IMR-90 (cell line): ENCODE measurements around the gene EHF.

Experiments
- BHLHE40 ChIP-seq: fragments of 150-350 bp; IDR thresholded peaks from 2 replicates; pipeline ENCODE4 v1.6.1; 2016; ENCODE audit warnings: mild to moderate bottlenecking, low read depth, low read length
- CEBPB ChIP-seq: IDR thresholded peaks from 2 replicates; pipeline ENCODE4 v1.6.1; 2012; ENCODE audit warnings: low read depth, low read length, improper control_type of control experiment
- MAFK ChIP-seq: IDR thresholded peaks from 2 replicates; pipeline ENCODE4 v1.6.1; 2012; ENCODE audit warnings: low read depth, low read length, improper control_type of control experiment
- MXI1 ChIP-seq: IDR thresholded peaks from 2 replicates; pipeline ENCODE4 v1.6.1; 2012; ENCODE audit warnings: low read depth, mild to moderate bottlenecking, low read length, moderate library complexity, borderline replicate concordance
- POLR2A ChIP-seq: IDR thresholded peaks from 2 replicates; pipeline ENCODE4 v1.6.1; 2012; ENCODE audit warnings: mild to moderate bottlenecking, low read depth, low read length
- RAD21 ChIP-seq: IDR thresholded peaks from 2 replicates; pipeline ENCODE4 v1.6.1; 2012; ENCODE audit warnings: low read length, improper control_type of control experiment
- RCOR1 ChIP-seq: IDR thresholded peaks from 2 replicates; pipeline ENCODE4 v1.6.1; 2012; ENCODE audit warnings: mild to moderate bottlenecking, low read length, improper control_type of control experiment; ENCODE audit not compliant: insufficient replicate concordance
- TF ChIP-seq, protein P1 (sequence below): conservative IDR thresholded peaks from 2 replicates; pipeline ENCODE4 v1.5.1; 2012; ENCODE audit warnings: mild to moderate bottlenecking, low read depth, low read length, improper control_type of control experiment
- TF ChIP-seq, protein P2 (sequence below): fragments of 150-350 bp; IDR thresholded peaks from 2 replicates; pipeline ENCODE4 v1.6.1; 2016; ENCODE audit warnings: low read depth, mild to moderate bottlenecking, low read length, moderate library complexity, borderline replicate concordance

DNA sequence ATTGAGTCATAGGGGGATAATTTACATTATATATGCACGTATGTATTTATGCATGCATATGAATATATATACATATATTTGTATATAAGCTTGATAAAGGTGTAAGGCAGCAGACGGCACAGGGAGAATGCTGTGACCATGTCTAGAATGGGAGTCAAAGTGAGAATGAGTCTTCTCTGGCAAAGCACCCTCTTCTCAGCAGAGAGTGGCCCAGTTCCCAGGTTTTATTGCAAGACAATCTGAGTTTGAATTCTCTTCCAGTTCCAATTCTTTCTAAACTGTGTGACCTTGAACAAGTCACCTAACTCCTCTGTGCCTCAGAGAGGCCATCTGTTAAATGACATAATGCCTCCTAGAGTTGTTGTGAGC lies 13.8 kb downstream of the EHF start:
- no peak for TF ChIP-seq CEBPB
- TF ChIP-seq, protein P1, sequence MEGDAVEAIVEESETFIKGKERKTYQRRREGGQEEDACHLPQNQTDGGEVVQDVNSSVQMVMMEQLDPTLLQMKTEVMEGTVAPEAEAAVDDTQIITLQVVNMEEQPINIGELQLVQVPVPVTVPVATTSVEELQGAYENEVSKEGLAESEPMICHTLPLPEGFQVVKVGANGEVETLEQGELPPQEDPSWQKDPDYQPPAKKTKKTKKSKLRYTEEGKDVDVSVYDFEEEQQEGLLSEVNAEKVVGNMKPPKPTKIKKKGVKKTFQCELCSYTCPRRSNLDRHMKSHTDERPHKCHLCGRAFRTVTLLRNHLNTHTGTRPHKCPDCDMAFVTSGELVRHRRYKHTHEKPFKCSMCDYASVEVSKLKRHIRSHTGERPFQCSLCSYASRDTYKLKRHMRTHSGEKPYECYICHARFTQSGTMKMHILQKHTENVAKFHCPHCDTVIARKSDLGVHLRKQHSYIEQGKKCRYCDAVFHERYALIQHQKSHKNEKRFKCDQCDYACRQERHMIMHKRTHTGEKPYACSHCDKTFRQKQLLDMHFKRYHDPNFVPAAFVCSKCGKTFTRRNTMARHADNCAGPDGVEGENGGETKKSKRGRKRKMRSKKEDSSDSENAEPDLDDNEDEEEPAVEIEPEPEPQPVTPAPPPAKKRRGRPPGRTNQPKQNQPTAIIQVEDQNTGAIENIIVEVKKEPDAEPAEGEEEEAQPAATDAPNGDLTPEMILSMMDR, result no peak
- TF ChIP-seq RAD21, result no peak
- no peak for TF ChIP-seq RCOR1
- no peak for TF ChIP-seq MAFK
- TF ChIP-seq POLR2A, result no peak
- no peak for TF ChIP-seq MXI1
- no peak for TF ChIP-seq BHLHE40
- TF ChIP-seq, protein P2, sequence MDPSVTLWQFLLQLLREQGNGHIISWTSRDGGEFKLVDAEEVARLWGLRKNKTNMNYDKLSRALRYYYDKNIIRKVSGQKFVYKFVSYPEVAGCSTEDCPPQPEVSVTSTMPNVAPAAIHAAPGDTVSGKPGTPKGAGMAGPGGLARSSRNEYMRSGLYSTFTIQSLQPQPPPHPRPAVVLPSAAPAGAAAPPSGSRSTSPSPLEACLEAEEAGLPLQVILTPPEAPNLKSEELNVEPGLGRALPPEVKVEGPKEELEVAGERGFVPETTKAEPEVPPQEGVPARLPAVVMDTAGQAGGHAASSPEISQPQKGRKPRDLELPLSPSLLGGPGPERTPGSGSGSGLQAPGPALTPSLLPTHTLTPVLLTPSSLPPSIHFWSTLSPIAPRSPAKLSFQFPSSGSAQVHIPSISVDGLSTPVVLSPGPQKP, result no peak
